HG02623 (cell line): Measurements from ENCODE around the gene MATCAP1.

ENCODE experiments used
- ATAC-seq: cut with Tn5 transposase; IDR thresholded peaks from one replicate; pipeline ENCODE4 v1.9.1; 2021; ENCODE audit warnings: moderate library complexity; ENCODE audit not compliant: unreplicated experiment

The MATCAP1 gene

DNA sequence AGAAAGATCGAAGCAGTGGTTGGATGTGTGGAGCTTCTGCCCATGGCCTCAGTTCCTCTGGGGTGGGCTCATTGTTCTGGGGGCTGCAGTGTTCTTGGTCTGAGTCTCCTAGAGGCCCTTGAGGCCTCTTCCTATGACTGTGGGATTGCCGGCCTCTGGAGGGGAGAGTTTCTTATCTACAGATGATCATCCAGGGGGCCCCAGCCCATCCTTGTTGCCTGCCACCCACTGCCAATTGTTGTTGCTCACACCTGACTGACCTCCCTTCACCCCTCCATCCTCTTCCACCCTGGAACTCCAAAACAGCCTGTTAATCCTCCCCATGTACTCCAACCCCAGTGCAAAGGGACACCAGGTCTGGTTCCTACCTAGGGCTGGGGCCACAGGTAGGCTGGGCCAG, 38.8 kb downstream of the MATCAP1 start:
- no peak for ATAC-seq

DNA sequence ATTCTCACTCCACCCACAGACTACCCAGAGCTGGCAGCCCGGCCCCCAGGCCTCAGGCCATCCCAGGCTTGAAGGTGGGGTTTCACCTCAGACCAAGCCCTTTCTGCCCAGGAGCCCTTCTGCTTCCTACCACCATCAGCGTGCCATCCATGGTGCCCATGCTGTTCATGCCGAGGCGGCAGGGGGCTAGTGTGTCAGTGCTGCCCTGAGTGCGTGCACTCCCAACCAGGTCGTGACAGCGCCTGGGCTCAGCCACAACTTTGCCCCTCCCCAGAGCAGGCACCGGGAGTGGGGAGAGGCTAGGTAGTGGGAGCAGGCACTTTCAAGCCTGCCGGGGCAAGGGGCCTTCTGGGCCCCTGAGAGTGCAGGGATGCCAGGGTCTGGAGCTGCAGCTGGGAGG, 41.4 kb downstream of the MATCAP1 start:
- no peak for ATAC-seq

DNA sequence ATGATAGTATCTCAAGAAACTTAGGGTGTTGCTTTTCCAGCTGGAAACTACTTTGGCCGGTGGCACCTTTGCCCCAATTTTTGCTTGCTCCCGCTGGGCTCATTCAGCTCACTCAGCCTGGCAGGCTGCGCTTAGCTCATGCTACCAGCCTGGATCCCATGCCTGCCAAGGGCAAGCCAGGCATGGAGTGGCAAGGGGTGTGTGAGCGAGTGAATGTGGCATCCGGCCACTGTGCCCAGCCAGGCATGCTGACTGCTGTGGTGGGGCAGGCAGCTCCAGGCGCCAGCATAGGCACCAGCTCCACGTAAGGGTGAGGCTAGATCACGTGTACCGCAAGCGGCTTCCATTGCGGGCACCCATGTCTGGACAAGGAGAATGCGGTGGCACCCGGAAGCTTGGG, 42.4 kb downstream of the MATCAP1 start:
- ATAC-seq = no peak

DNA sequence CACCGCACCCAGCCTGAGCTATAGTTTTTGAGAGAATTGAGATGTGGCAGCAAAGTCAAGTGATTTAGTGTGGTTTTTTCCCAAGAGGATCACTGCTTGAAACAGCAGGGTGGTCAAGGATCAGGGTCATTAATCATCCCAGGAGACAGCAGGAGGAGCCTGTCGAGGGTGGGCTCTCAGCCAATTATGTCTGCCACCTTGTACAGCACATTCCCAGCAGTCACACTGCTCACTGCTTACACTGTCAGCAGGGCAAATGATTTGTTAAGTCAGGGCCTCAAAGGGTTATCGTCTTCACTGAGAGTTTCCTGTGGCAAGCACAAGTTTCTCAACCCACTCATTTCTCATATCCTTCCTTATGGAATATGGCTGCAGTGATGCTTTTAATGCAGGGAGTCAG, 46.2 kb downstream of the MATCAP1 start:
- ATAC-seq = no peak

DNA sequence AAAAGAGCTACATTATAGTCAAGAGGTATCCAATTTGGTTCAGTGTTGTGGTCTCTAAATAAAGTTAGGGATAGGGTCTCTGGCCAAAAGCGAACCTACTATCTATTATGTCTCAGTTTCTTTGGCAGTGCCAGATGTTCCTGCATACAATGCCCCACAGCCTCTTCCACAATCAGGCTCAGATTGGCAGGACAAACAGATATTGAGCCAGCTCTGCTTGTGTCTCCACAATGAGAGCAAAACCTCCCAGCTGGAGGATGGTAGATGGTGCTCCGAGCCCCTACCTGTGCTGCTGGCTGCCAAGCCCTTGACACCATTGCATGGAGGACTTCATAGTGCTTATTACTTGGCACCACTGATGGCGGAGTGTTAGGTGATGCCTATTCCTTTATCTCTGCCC, 54.3 kb downstream of the MATCAP1 start:
- no peak for ATAC-seq

DNA sequence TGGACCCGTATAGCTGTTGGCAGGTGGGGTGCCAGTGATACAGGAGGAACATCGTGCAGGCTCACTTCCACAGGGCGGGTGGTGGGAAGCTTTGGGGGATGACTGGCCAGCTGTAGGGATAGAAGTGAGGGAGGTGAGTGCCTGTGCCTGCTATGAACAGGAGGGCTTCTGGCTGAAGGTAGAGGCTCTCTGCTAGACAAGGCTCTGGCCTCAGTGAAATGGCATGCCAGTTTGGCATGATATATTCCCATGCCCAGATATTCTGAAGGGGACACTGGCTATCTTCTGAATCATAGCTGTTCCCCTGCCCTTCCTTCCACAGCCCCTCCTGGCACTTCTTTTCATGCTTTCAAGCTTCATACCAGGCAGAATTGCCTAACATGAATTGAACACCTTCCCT, 54.9 kb downstream of the MATCAP1 start:
- ATAC-seq = no peak

DNA sequence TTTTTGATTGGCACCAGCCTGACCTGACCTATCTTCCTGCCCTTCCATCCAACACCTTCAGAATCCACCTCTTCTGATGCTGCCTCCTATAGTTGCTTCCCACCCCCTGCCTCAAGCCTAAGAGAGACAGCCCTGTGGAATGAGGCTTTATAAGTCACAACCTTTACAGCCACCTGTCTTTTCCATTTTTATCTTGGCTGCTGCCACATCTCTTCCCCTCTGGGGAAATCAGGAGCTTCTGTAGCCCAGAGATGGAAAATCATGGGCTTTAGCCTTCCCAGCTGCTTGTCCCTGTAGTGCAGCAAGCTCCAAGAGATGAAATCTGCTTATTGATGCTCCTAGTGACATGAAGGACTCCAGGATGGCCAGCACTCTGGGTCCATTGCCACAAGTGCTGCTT, 55.3 kb downstream of the MATCAP1 start:
- ATAC-seq = no peak
